ENCODE measurements around the gene PAF1. TPM values are rescaled to one million over a fixed set of nuclear protein-coding genes. Genes with fewer than 3 reads are reported as not detected.
"Not testable (repeated sequence)": the region's sequence is repeated elsewhere in the genome, so short reads cannot be mapped to it uniquely, and the experiment has no call there.

Gene PAF1
- total RNA-seq, 1 donor from 2014 or later = 29.5 TPM

GRCh38 chr19:39381910-39382611 lies 8.8 kb downstream of the PAF1 start:
- peak; percentile 7 for ATAC-seq

GRCh38 chr19:39380521-39381502 lies 10.1 kb downstream of the PAF1 start:
- ATAC-seq = no peak

- ATAC-seq = no peak
These were observed 11.0 kb downstream of the PAF1 start for GRCh38 chr19:39379865-39380396.

GRCh38 chr19:39379366-39379765 lies 11.5 kb downstream of the PAF1 start:
- ATAC-seq = not testable (repeated sequence)

GRCh38 chr19:39377373-39378362 lies 13.2 kb downstream of the PAF1 start:
- ATAC-seq = no peak

- no peak for ATAC-seq
These were observed 15.0 kb downstream of the PAF1 start for GRCh38 chr19:39375929-39376328.

- peak; percentile 2 for ATAC-seq
These were observed 18.0 kb downstream of the PAF1 start for GRCh38 chr19:39372941-39373340.

GRCh38 chr19:39372047-39372802 lies 18.7 kb downstream of the PAF1 start:
- ATAC-seq = no peak

GRCh38 chr19:39370735-39371134 lies 20.2 kb downstream of the PAF1 start:
- ATAC-seq = peak; percentile 90

GRCh38 chr19:39369200-39369599 lies 21.7 kb downstream of the PAF1 start:
- ATAC-seq = no peak

GRCh38 chr19:39365531-39365930 lies 25.4 kb downstream of the PAF1 start:
- ATAC-seq = no peak

- peak; percentile 41 for ATAC-seq
These were observed 26.9 kb downstream of the PAF1 start for GRCh38 chr19:39363901-39364457.

- ATAC-seq = peak; percentile 72
These were observed 27.9 kb downstream of the PAF1 start for GRCh38 chr19:39362682-39363657.

GRCh38 chr19:39360599-39360998 lies 30.3 kb downstream of the PAF1 start:
- ATAC-seq = peak; percentile 44

- ATAC-seq = no peak
These were observed 31.9 kb downstream of the PAF1 start for GRCh38 chr19:39359026-39359425.

- ATAC-seq = no peak
These were observed 34.3 kb downstream of the PAF1 start for GRCh38 chr19:39356647-39357046.

- ATAC-seq = no peak
These were observed 34.8 kb downstream of the PAF1 start for GRCh38 chr19:39356073-39356472.

- ATAC-seq = no peak
These were observed 35.7 kb downstream of the PAF1 start for GRCh38 chr19:39355253-39355652.

- ATAC-seq = no peak
These were observed 38.3 kb downstream of the PAF1 start for GRCh38 chr19:39352381-39353255.
